A673 (cell line): ENCODE data around the gene POMT2. TPM values are rescaled to one million over a fixed set of nuclear protein-coding genes. Genes with fewer than 3 reads are reported as not detected.

Experiments
- BruUV-seq: library from RNA; stranded (reverse); fragments of 400-500 nt; replicated peaks from 2 replicates; lab custom pipeline; 2021; lab: Mats Ljungman, UMichigan
- CTCF ChIA-PET: fragments of 300-600 bp; sonication (Branson Sonifier 250); formaldehyde crosslinking; loops from one replicate; lab custom pipeline; 2022; ENCODE audit warnings: antibody characterized with exemption; lab: Charles Lee
- POLR2A ChIA-PET: fragments of 300-600 bp; sonication (Branson Sonifier 250); formaldehyde crosslinking; loops from one replicate; lab custom pipeline; 2022; ENCODE audit warnings: antibody characterized with exemption; ENCODE audit not compliant: low non-redundant PET; lab: Charles Lee
- DNase-seq: peaks from one replicate; pipeline ENCODE4 v3.0.0-alpha.2; 2015; ENCODE audit warnings: low spot score
- H3K27ac ChIP-seq: fragments of 200-600 bp; sonication (generic); 2 replicates; pipeline ENCODE4 v1.5.1; 2016; ENCODE audit warnings: mixed run types, low read depth, mild to moderate bottlenecking, mixed read lengths, antibody characterized with exemption, low read length; ENCODE audit not compliant: poor library complexity, severe bottlenecking
- H3K27me3 ChIP-seq: fragments of 200-600 bp; sonication (generic); replicated peaks from 2 replicates; pipeline ENCODE4 v1.6.1; 2017; ENCODE audit warnings: mixed run types, low read depth, mild to moderate bottlenecking, mixed read lengths, antibody characterized with exemption, low read length; ENCODE audit not compliant: insufficient read depth, poor library complexity
- H3K36me3 ChIP-seq: fragments of 200-600 bp; sonication (generic); 2 replicates; pipeline ENCODE4 v1.6.1; 2016; ENCODE audit warnings: mixed run types, mild to moderate bottlenecking, mixed read lengths, antibody characterized with exemption, low read length; ENCODE audit not compliant: insufficient read depth, poor library complexity, severe bottlenecking
- H3K4me1 ChIP-seq: fragments of 200-600 bp; sonication (generic); 2 replicates; pipeline ENCODE4 v1.6.1; 2017; ENCODE audit warnings: mixed run types, mild to moderate bottlenecking, mixed read lengths, antibody characterized with exemption, low read length; ENCODE audit not compliant: insufficient read depth, poor library complexity, severe bottlenecking
- H3K4me3 ChIP-seq: fragments of 200-600 bp; sonication (generic); 2 replicates; pipeline ENCODE4 v1.5.1; 2016; ENCODE audit warnings: low read depth, mixed run types, mild to moderate bottlenecking, mixed read lengths, low read length; ENCODE audit not compliant: poor library complexity, severe bottlenecking
- H3K9me3 ChIP-seq: fragments of 200-600 bp; sonication (generic); 2 replicates; pipeline ENCODE4 v1.6.1; 2016; ENCODE audit warnings: mixed run types, low read depth, mild to moderate bottlenecking, mixed read lengths, antibody characterized with exemption, low read length; ENCODE audit not compliant: poor library complexity, severe bottlenecking
- CTCF ChIP-seq: fragments of 300-800, 200-600 bp; sonication (generic); conservative IDR thresholded peaks from 2 replicates; pipeline ENCODE4 v1.5.1; 2017; ENCODE audit warnings: low read depth, mild to moderate bottlenecking, antibody characterized with exemption, low read length, moderate library complexity, mixed read lengths
- EZH2 ChIP-seq: fragments of 200-600 bp; sonication (generic); IDR thresholded peaks from 2 replicates; pipeline ENCODE4 v1.6.1; 2017; ENCODE audit warnings: borderline replicate concordance, low read depth, mild to moderate bottlenecking, mixed read lengths, antibody characterized with exemption, low read length; ENCODE audit not compliant: poor library complexity, severe bottlenecking
- intact Hi-C: fragments of 100-400 bp; cut with micrococcal nuclease; formaldehyde crosslinking; loops from one replicate; pipeline ENCODE4 v1.10.0; 2022; ENCODE audit not compliant: unreplicated experiment
- total RNA-seq: library from RNA; stranded (reverse); gene quantifications from 2 replicates; pipeline ENCODE4 v1.2.3, GENCODE V29; 2021

The POMT2 gene
- total RNA-seq, 1 experiment from 2014 or later = 55.6 TPM

GRCh38 chr14:77306851-77307496 is 13.7 kb downstream of the POMT2 start:
- no peaks in the 10 kb centered on the region for H3K4me1 ChIP-seq
- no peak overlapping the region for H3K27ac ChIP-seq
- CTCF ChIA-PET = interaction anchor here (0.7 to 1.0 kb wide), 2 partner anchors 9 to 121 kb away, joined by 4 to 6 read pairs; no protein-coding TSS in a partner anchor
- no TSS peak for BruUV-seq
- POLR2A ChIA-PET = no interaction called here
- TF ChIP-seq CTCF (no peak), EZH2 (no peak)
- H3K36me3 ChIP-seq = no peaks in the 10 kb centered on the region
- H3K9me3 ChIP-seq = no peaks in the 10 kb centered on the region
- intact Hi-C loops = no loop called here
- H3K4me3 ChIP-seq = no peak overlapping the region
- no peak for DNase-seq
- H3K27me3 ChIP-seq = no peaks in the 10 kb centered on the region

- no peak for TF ChIP-seq CTCF
- TF ChIP-seq EZH2 = no peak
- Histone ChIP-seq H3K27ac (no peak overlapping the region), H3K36me3 (no peaks in the 10 kb centered on the region), H3K4me1 (no peaks in the 10 kb centered on the region), H3K9me3 (no peaks in the 10 kb centered on the region), H3K4me3 (no peak overlapping the region), H3K27me3 (no peaks in the 10 kb centered on the region)
- DNase-seq = no peak
- no TSS peak for BruUV-seq
- ChIA-PET CTCF (no interaction called here), POLR2A (no interaction called here)
- intact Hi-C loops = no loop called here
Observed at GRCh38 chr14:77306416-77306815, 14.3 kb downstream of the POMT2 start.

- Histone ChIP-seq H3K27ac (no peak overlapping the region), H3K4me1 (no peaks in the 10 kb centered on the region), H3K9me3 (no peaks in the 10 kb centered on the region), H3K36me3 (no peaks in the 10 kb centered on the region), H3K4me3 (no peak overlapping the region), H3K27me3 (no peaks in the 10 kb centered on the region)
- TF ChIP-seq CTCF (no peak), EZH2 (no peak)
- ChIA-PET POLR2A (no interaction called here), CTCF (no interaction called here)
- BruUV-seq = no TSS peak
- no peak for DNase-seq
- intact Hi-C loops = no loop called here
Observed at GRCh38 chr14:77305696-77306095, 15.0 kb downstream of the POMT2 start.
